H1 (cell line): ENCODE measurements around the gene VCX2. TPM values are rescaled to one million over a fixed set of nuclear protein-coding genes. Genes with fewer than 3 reads are reported as not detected.

Experiments used
- CTCF ChIA-PET: fragments of 300-600 bp; sonication (Branson Sonifier 250); formaldehyde crosslinking; loops from one replicate; lab custom pipeline; 2021; ENCODE audit not compliant: partially characterized antibody; lab: Charles Lee
- POLR2A ChIA-PET: fragments of 300-600 bp; sonication (Branson Sonifier 250); formaldehyde crosslinking; loops from one replicate; lab custom pipeline; 2021; ENCODE audit warnings: inconsistent platforms; ENCODE audit not compliant: partially characterized antibody; lab: Charles Lee
- DNase-seq, 2 experiments: peaks; one replicate each; pipeline versions ENCODE4 v3.0.0 to v3.0.0-alpha.2; 2010 to 2022; ENCODE audit warnings: low spot score in 2 of 2, low read depth in 1 of 2, mixed read lengths in 1 of 2
- FAIRE-seq: peaks from 2 replicates; lab custom pipeline; 2011; peaks lifted over from hg19 to GRCh38; lab: Jason Lieb, UNC
- H2AFZ ChIP-seq: 2 replicates; pipeline ENCODE4 v1.8.1; 2012; ENCODE audit warnings: low read length, inconsistent platforms
- H2AK5ac ChIP-seq: 2 replicates; pipeline ENCODE4 v1.6.1; 2013; ENCODE audit warnings: low read depth, low read length
- H2BK120ac ChIP-seq: replicated peaks from 2 replicates; pipeline ENCODE3; 2013; ENCODE audit warnings: low read depth, low read length, inconsistent platforms
- H2BK12ac ChIP-seq: 2 replicates; pipeline ENCODE4 v1.6.1; 2013; ENCODE audit warnings: low read depth, low read length
- H2BK15ac ChIP-seq: 2 replicates; pipeline ENCODE4 v1.6.1; 2013; ENCODE audit warnings: low read length
- H2BK20ac ChIP-seq: 2 replicates; pipeline ENCODE4 v1.6.1; 2013; ENCODE audit warnings: low read length
- H2BK5ac ChIP-seq: 2 replicates; pipeline ENCODE4 v1.6.1; 2013; ENCODE audit warnings: low read depth, low read length
- H3K14ac ChIP-seq: 2 replicates; pipeline ENCODE4 v1.6.1; 2013; ENCODE audit warnings: inconsistent platforms; ENCODE audit not compliant: insufficient read length
- H3K18ac ChIP-seq: 2 replicates; pipeline ENCODE4 v1.6.1; 2013; ENCODE audit warnings: low read length; ENCODE audit errors: extremely low read depth
- H3K23ac ChIP-seq: 2 replicates; pipeline ENCODE4 v1.6.1; 2013; ENCODE audit warnings: inconsistent platforms; ENCODE audit not compliant: insufficient read length
- H3K23me2 ChIP-seq: 2 replicates; pipeline ENCODE4 v1.6.1; 2013; ENCODE audit warnings: low read depth, low read length
- H3K27ac ChIP-seq: 2 replicates; pipeline ENCODE4 v1.6.1; 2011; ENCODE audit warnings: low read depth, low read length, inconsistent platforms
- H3K27me3 ChIP-seq, 4 experiments: replicated peaks in 1 of 4; 1 replicate in 1 of 4; 2 replicates in 3 of 4; pipeline versions ENCODE4 v1.6.1 to v1.8.1; 2011 to 2013; ENCODE audit warnings: low read length in 3 of 4, mild to moderate bottlenecking in 3 of 4, inconsistent platforms in 2 of 4, mixed read lengths in 2 of 4, moderate library complexity in 1 of 4; ENCODE audit not compliant: control insufficient read depth in 3 of 4, insufficient read depth in 3 of 4; ENCODE audit errors: extremely low read depth in 1 of 4
- H3K36me3 ChIP-seq, 4 experiments: 2 replicates each; pipeline versions ENCODE4 v1.6.1 to v1.8.1; 2011 to 2013; ENCODE audit warnings: mild to moderate bottlenecking in 4 of 4, low read length in 3 of 4, moderate library complexity in 2 of 4, control low read depth in 1 of 4, inconsistent platforms in 1 of 4; ENCODE audit not compliant: insufficient read depth in 4 of 4, control insufficient read depth in 2 of 4
- H3K4ac ChIP-seq: replicated peaks from 2 replicates; pipeline ENCODE3; 2013; ENCODE audit warnings: low read length, low read depth, mixed read lengths, inconsistent platforms; ENCODE audit not compliant: insufficient read length
- H3K4me1 ChIP-seq, 4 experiments: replicated peaks in 1 of 4; 1 replicate in 1 of 4; 2 replicates in 3 of 4; pipeline versions ENCODE4 v1.6.1 to v1.8.1; 2011 to 2013; ENCODE audit warnings: low read length in 3 of 4, inconsistent platforms in 2 of 4, mixed read lengths in 1 of 4; ENCODE audit not compliant: insufficient read depth in 4 of 4, control insufficient read depth in 3 of 4
- H3K4me2 ChIP-seq, 2 experiments: 2 replicates each; pipeline versions ENCODE4 v1.6.1 to v1.8.1; 2011 to 2013; ENCODE audit warnings: low read depth in 2 of 2, low read length in 2 of 2, control low read depth in 1 of 2, inconsistent platforms in 1 of 2, mild to moderate bottlenecking in 1 of 2; ENCODE audit not compliant: insufficient read depth in 1 of 2
- H3K4me3 ChIP-seq, 4 experiments: fragments of 200-600, 300-600 bp in 1 of 4; sonication (generic), shearing (Covaris generic), sonication (Bioruptor Twin) in 1 of 4; 2 replicates each; pipeline versions ENCODE4 v1.5.1 to v1.8.1; 2011 to 2016; ENCODE audit warnings: low read length in 4 of 4, low read depth in 3 of 4, control low read depth in 2 of 4, inconsistent platforms in 2 of 4, mild to moderate bottlenecking in 2 of 4, mixed read lengths in 1 of 4, moderate library complexity in 1 of 4; ENCODE audit not compliant: insufficient read depth in 2 of 4; ENCODE audit errors: extremely low read depth in 1 of 4
- H3K56ac ChIP-seq: replicated peaks from 2 replicates; pipeline ENCODE3; 2013; ENCODE audit warnings: low read depth, mild to moderate bottlenecking, mixed read lengths, low read length, inconsistent platforms; ENCODE audit not compliant: insufficient read length
- H3K79me1 ChIP-seq: 2 replicates; pipeline ENCODE4 v1.6.1; 2013; ENCODE audit warnings: low read depth, low read length, control low read depth
- H3K79me2 ChIP-seq, 2 experiments: 2 replicates each; pipeline versions ENCODE4 v1.6.1 to v1.8.1; 2012 to 2013; ENCODE audit warnings: low read length in 2 of 2, mild to moderate bottlenecking in 2 of 2, inconsistent platforms in 1 of 2; ENCODE audit not compliant: insufficient read depth in 2 of 2, control insufficient read depth in 1 of 2
- H3K9ac ChIP-seq, 4 experiments: replicated peaks in 1 of 4; 1 replicate in 1 of 4; 2 replicates in 3 of 4; pipeline versions ENCODE4 v1.6.1 to v1.8.1; 2011 to 2013; ENCODE audit warnings: low read depth in 3 of 4, low read length in 3 of 4, control low read depth in 2 of 4, mild to moderate bottlenecking in 2 of 4, moderate library complexity in 2 of 4, inconsistent platforms in 1 of 4; ENCODE audit errors: extremely low read depth in 1 of 4
- H3K9me3 ChIP-seq, 2 experiments: 2 replicates each; pipeline versions ENCODE4 v1.6.1 to v1.8.1; 2012 to 2013; ENCODE audit warnings: mild to moderate bottlenecking in 2 of 2, moderate library complexity in 2 of 2, control low read depth in 1 of 2, inconsistent platforms in 1 of 2, low read depth in 1 of 2, low read length in 1 of 2, mixed read lengths in 1 of 2; ENCODE audit not compliant: insufficient read depth in 2 of 2
- H4K20me1 ChIP-seq, 2 experiments: replicated peaks in 1 of 2; 2 replicates each; pipeline versions ENCODE3 to v1.8.1; 2011 to 2013; ENCODE audit warnings: inconsistent platforms in 2 of 2, low read length in 2 of 2, mild to moderate bottlenecking in 1 of 2; ENCODE audit not compliant: insufficient read depth in 2 of 2, control insufficient read depth in 1 of 2
- H4K5ac ChIP-seq: 2 replicates; pipeline ENCODE4 v1.6.1; 2013; ENCODE audit warnings: low read length, low read depth, mixed read lengths, inconsistent platforms; ENCODE audit not compliant: insufficient read length
- H4K8ac ChIP-seq: 2 replicates; pipeline ENCODE4 v1.8.0; 2013; ENCODE audit warnings: mild to moderate bottlenecking, moderate library complexity, low read length, inconsistent platforms; ENCODE audit not compliant: insufficient read depth; ENCODE audit errors: extremely low read depth
- H4K91ac ChIP-seq: replicated peaks from 2 replicates; pipeline ENCODE3; 2013; ENCODE audit warnings: low read length, mixed read lengths, inconsistent platforms; ENCODE audit not compliant: insufficient read length
- ATF2 ChIP-seq: IDR thresholded peaks from 2 replicates; pipeline ENCODE4 v1.6.1; 2012; ENCODE audit warnings: low read length, inconsistent platforms
- BCL11A ChIP-seq, 2 experiments: IDR thresholded peaks; one replicate each; pipeline ENCODE4 v1.6.1; 2011; ENCODE audit warnings: low read depth in 2 of 2, low read length in 2 of 2, mild to moderate bottlenecking in 2 of 2
- BRCA1 ChIP-seq: IDR thresholded peaks from 2 replicates; pipeline ENCODE4 v1.6.1; 2012; ENCODE audit warnings: low read depth, low read length, improper control_type of control experiment
- EZH2 ChIP-seq: fragments of 200-600 bp; sonication (generic); IDR thresholded peaks from 2 replicates; pipeline ENCODE4 v1.7.1; 2012; ENCODE audit warnings: low read depth, mild to moderate bottlenecking, moderate library complexity, low read length, inconsistent platforms; ENCODE audit not compliant: severe bottlenecking
- NANOG ChIP-seq: IDR thresholded peaks from 2 replicates; pipeline ENCODE4 v1.6.1; 2011; ENCODE audit warnings: low read length, low read depth, mild to moderate bottlenecking, inconsistent platforms; ENCODE audit not compliant: insufficient read depth, poor library complexity, severe bottlenecking
- RAD21 ChIP-seq, 2 experiments: IDR thresholded peaks in 1 of 2; conservative IDR thresholded peaks in 1 of 2; 2 replicates each; pipeline ENCODE4 v1.6.1; 2011; ENCODE audit warnings: low read depth in 2 of 2, low read length in 2 of 2, improper control_type of control experiment in 1 of 2, inconsistent platforms in 1 of 2, mild to moderate bottlenecking in 1 of 2, moderate library complexity in 1 of 2
- WGBS, 2 experiments: shearing (Covaris generic) in 1 of 2; methylation state at CpG; one replicate each; pipeline versions ENCODE4 v1.1.6 to v1.1.7; 2013 to 2015; ENCODE audit warnings: low lambda C conversion rate in 2 of 2, mixed read lengths in 2 of 2, inconsistent platforms in 1 of 2, low coverage in 1 of 2, missing lambda C conversion rate in 1 of 2; ENCODE audit not compliant: insufficient replicate concordance in 2 of 2, insufficient coverage in 1 of 2, insufficient read length in 1 of 2; ENCODE audit errors: extremely low coverage in 1 of 2, missing lambda C conversion rate in 1 of 2; 5-methylcytosine and 5-hydroxymethylcytosine counted together
- polyA plus RNA-seq, 7 experiments: library from polyadenylated mRNA; depleted of rRNA in 3 of 7; stranded (reverse) in 5 of 7; unstranded in 2 of 7; fragments of >200 nt in 5 of 7; fragments of 200-250 nt in 2 of 7; gene quantifications; 1 replicate in 5 of 7; 2 replicates in 1 of 7; 4 replicates in 1 of 7; pipeline versions ENCODE4 v1.2.1 to v1.2.3, GENCODE V29; 2011 to 2013; ENCODE audit warnings: missing spikeins in 2 of 7, mixed read lengths in 2 of 7
- total RNA-seq: library from RNA; stranded (reverse); fragmentation: NEBNext Ultra II Directional; extraction: Animal tissue kit (Norgen Biotek cat#: 25700); gene quantifications from 2 replicates; pipeline ENCODE4 v1.2.1, GENCODE V29; 2021

The VCX2 gene
- total and polyA plus RNA-seq, 2 of the 8 experiments (the other 6 are each of a cell fraction or from before 2014, with no cell fraction given), result not detected

DNA sequence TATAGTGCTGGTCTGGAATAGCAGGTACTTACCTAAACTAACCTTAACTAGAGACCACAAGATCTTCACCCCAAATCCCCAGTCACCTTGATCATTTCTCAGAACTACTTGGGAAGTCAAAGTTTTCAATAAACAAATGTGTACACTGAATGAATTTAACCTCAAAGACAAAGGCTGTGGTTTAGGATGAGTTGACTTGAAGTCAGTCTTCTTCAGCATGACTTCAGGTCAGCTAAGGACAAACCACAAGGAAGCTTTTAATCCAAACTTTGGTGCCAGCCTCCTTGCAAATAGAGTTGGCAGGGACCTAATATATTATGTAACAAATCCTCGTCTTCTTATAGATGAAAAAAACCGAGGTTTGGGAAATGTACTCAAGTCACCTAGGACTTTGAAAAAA is 21.2 kb upstream of the VCX2 start:
- no peak overlapping the region for H2BK120ac ChIP-seq
- no peak for DNase-seq
- TF ChIP-seq BRCA1 (no peak), ATF2 (no peak), BCL11A (IDR thresholded peaks at IDR 0.05; ENCODE audit: low read depth in 2 of 2, low read length in 2 of 2) (no peak), RAD21 (IDR thresholded peaks at IDR 0.05 in 1 of 2, conservative IDR thresholded peaks at IDR 0.05 in 1 of 2; ENCODE audit: low read depth in 2 of 2, low read length in 2 of 2) (no peak), NANOG (no peak), EZH2 (no peak)
- no peak overlapping the region for H3K18ac ChIP-seq
- ChIA-PET CTCF (no interaction called here), POLR2A (no interaction called here)
- H3K36me3 ChIP-seq, result no peaks in the 10 kb centered on the region
- H3K4me2 ChIP-seq, result no peak overlapping the region
- H3K79me2 ChIP-seq, result no peaks in the 10 kb centered on the region
- H3K4me3 ChIP-seq, result no peak overlapping the region
- H4K5ac ChIP-seq, result no peak overlapping the region
- H3K79me1 ChIP-seq, result no peaks in the 10 kb centered on the region
- no peaks in the 10 kb centered on the region for H3K4me1 ChIP-seq
- H3K23ac ChIP-seq, result no peak overlapping the region
- H3K56ac ChIP-seq, result no peak overlapping the region
- H4K91ac ChIP-seq, result no peak overlapping the region
- no peaks in the 10 kb centered on the region for H4K20me1 ChIP-seq
- no peak overlapping the region for H2BK12ac ChIP-seq
- no peak overlapping the region for H2BK20ac ChIP-seq
- H3K27ac ChIP-seq, result no peak overlapping the region
- H2AFZ ChIP-seq, result no peak overlapping the region
- H2AK5ac ChIP-seq, result no peak overlapping the region
- no peak overlapping the region for H4K8ac ChIP-seq
- H3K9ac ChIP-seq, result no peak overlapping the region
- H3K14ac ChIP-seq, result no peak overlapping the region
- no peaks in the 10 kb centered on the region for H3K9me3 ChIP-seq
- no peak overlapping the region for H3K4ac ChIP-seq
- WGBS, 2 experiments, result 90% methylated on average over 2 of the region's 2 CpGs; no CpG with 5 or more reads in 1 of the 2 experiments
- FAIRE-seq, result no peak
- no peak overlapping the region for H2BK15ac ChIP-seq
- H2BK5ac ChIP-seq, result no peak overlapping the region
- no peaks in the 10 kb centered on the region for H3K27me3 ChIP-seq
- H3K23me2 ChIP-seq, result no peaks in the 10 kb centered on the region
